Posterior vena cava (tissue), 2 donors: ENCODE results near the gene CEP164. TPM values are rescaled to one million over a fixed set of nuclear protein-coding genes. Genes with fewer than 3 reads are reported as not detected.
A peak's percentile ranks its signal among the peaks of the same experiment; 100 is the strongest.
"Not testable (repeated sequence)": the region's sequence is repeated elsewhere in the genome, so short reads cannot be mapped to it uniquely, and the experiment has no call there.

ENCODE experiments used
- DNase-seq: peaks from one replicate; pipeline ENCODE4 v3.0.0-alpha.2; 2020; ENCODE audit warnings: low spot score
- intact Hi-C, 2 donors: fragments of 100-400 bp; cut with DNase I; formaldehyde crosslinking; loops; one replicate each; pipeline versions ENCODE4 v1.14.1 to v1.14.2; 2022 to 2023
- total RNA-seq, 2 donors: library from RNA; stranded (reverse); fragmentation: NEBNext Ultra II Directional; extraction: Animal tissue kit (Norgen Biotek cat#: 25700); gene quantifications; one replicate each; pipeline ENCODE4 v1.2.1, GENCODE V29; 2021
- donor health status: DM: yes; HTN: yes; CAD: no.
- donor health status: DM: yes; HTN: yes; CAD: no.

The CEP164 gene
- total RNA-seq, 2 donors from 2014 or later: 23.1 to 28.2 TPM

DNA sequence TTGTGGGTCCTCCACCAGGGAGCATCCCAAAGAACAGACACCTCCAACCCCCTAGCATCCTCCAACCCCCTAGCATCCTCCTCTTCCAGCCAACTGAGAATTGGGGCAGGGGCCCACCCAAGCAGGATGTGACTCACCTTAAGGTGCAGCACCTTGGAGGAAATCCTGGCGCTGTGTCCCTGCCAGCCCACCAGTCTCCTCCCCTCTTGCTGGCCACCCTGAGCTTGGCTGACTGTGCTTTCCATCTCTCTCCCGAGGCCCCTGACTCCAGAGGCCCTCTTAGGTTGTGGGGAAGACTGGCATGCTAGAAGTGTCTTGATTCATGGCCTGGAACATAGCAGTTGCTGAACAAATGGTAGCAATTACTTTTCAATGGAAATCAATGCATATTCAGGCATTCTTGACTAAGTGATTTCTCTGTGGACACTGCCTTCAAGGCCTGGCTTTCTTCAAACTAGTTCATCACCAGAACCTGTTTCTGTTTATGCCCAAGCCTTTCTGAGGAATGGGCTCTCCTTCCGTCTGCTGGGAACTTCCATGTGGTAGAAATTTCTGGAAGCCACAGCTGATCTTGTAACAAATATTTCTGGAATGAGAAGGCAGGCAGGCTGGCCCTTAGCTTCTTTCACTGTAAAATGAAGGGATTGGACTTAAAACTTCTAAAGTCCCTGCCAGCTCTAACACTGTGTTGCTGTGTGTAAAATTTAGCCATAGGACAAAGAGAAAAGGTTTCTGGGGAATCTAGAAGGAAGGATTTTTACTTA, 60.5 kb downstream of the CEP164 start:
- intact Hi-C loops: no loop called here
- peak; percentile 15 for DNase-seq

DNA sequence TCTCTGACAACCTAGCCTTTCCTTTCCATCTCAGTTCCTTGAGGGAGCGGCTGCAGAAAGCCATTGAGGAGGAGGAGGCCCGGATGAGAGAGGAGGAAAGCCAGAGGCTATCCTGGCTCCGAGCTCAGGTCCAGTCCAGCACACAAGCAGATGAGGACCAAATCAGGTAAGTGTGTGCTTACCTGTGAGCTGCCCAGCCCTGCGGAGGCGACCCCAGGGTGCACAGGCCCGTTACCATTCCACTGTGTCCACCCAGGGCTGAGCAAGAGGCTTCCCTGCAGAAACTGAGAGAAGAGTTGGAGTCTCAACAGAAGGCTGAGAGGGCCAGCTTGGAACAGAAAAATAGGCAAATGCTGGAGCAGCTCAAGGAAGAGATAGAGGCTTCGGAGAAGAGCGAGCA, 63.1 kb downstream of the CEP164 start:
- DNase-seq: no peak
- intact Hi-C loops: no loop called here

DNA sequence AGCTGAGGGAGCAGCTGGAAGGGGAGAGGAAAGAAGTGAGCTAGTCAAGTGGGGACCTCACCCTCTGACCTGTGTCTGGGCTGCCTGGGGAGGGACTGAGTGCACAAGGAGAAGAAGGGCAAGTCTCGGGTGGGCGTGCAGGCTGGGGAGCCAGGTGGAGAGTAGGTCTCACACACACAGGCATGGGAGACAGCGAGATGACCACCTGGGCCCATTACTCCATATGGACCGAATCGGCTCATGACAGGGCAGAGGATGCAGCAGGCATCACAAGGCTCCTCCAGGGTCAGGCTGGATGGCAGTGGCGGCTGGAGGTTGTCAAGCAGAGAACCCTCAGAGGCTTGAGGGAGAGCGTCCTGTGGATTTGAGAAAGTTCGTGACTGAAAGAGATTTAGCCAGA, 63.5 kb downstream of the CEP164 start:
- DNase-seq: peak; percentile 75
- intact Hi-C loops: no loop called here

DNA sequence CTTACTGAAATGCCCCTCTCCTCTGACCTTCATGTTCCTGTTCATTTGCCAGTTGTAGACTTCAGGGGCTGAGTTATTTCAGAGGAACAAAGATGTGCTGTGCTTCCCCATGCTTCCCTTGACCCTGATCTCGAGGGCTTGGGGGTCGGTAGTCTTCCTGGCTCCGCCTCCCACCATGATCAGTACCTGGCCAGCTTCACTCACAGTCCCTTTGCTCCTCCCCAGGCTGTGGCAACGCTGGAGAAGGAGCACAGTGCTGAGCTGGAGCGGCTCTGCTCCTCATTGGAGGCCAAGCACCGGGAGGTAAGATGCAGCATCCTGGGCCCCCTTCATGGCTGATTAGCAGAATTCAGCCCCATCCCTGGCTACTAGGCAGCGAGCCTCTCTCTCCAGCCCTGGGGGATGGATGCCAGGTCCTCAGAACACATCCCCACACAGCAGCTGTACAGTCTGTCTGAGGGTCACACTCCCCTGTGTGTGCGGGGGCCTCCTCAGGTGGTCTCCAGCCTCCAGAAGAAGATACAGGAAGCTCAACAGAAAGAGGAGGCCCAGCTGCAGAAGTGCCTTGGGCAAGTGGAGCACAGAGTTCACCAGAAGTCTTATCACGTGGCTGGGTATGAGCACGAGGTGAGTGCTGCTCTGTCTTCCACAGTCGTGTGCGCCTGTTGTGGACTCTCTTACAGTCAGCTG, 64.5 kb downstream of the CEP164 start:
- DNase-seq: peak; percentile 57
- intact Hi-C loops: no loop called here

GRCh38 chr11:117392979-117393378, 65.3 kb downstream of the CEP164 start:
- peak; percentile 55 for DNase-seq
- intact Hi-C loops: no loop called here

DNA sequence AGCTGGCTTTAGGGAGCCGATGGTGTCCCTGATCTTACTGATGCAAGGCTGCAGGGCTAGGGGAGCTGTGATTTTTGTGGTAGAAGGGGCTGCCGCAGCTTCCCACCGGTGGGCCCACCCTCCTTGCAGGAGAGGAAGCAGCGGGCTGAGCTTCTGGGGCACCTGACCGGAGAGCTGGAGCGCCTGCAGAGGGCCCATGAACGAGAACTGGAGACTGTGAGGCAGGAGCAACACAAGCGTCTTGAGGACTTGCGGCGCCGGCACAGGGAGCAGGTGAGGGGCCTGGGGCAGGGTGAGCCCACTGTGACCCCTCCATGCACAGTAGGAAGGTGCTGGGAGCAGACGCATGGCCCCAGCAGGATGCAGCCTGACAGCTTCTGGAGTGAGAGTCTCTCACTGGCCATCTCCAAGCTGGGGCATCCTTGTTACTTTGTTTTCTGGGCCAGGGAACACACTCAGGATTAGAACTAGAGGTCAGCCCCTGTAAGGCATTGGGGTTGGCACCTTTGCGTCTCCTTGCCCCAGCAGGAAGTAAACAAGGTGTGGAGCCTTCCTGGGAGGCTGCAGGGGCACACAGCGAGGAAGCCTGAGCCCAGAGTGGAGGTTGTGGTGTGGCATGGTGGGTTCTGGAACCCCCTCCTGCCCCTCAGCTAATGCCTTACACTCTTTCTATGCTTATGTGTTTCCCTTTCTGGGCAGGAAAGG, 66.7 kb downstream of the CEP164 start:
- DNase-seq: peak; percentile 68
- intact Hi-C loops: no loop called here

DNA sequence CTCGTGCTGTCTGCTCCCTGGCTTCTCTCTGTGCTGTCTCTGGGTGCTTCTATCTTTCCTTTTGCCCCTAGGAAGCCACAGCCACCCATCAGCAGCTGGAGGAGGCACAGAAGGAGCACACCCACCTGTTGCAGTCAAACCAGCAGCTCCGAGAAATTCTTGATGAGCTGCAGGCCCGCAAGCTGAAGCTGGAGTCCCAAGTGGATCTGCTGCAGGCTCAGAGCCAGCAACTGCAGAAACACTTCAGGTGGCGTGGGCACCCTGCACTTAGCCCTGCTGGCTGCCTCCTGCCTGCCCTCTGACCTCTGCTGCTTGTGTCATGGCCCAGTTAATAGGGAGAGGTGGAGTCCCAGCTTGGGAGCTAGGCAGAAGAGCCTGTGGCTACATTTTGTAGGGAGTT, 67.8 kb downstream of the CEP164 start:
- peak; percentile 25 for DNase-seq
- intact Hi-C loops: no loop called here

DNA sequence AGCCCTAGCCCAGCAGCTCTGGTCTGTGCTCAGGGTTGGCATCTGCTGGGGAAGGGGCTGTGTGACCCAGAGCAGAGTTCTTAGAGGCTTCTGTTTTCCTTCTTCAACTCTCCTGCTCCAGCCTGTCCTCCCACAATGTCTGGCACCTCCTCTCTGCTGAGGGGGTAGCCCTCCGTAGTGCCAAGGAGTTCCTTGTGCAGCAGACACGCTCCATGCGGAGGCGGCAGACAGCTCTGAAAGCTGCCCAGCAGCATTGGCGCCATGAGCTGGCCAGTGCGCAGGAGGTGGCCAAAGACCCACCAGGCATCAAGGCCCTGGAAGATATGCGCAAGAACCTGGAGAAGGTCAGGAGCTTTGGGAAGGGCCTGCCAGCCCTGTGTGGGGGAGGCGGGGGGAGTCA, 69.3 kb downstream of the CEP164 start:
- intact Hi-C loops: no loop called here
- peak; percentile 72 for DNase-seq

DNA sequence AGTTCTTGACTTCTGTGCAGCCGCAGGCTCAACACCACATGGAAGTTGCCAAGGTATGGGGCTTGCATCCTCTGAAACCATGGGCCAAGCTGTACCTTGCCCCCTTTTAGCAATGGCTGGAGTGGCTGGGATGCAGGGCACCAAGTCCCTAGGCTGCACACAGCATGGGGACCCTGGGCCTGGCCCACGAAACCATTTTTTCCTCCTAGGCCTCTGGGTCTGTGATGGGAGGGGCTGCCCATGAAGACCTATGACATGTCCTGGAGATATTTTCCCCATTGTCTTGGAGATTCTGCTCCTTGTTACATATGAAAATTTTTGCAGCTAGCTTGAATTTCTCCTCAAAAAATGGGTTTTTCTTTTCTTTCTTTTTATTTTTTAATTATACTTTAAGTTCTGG, 71.0 kb downstream of the CEP164 start:
- DNase-seq: peak; percentile 38
- intact Hi-C loops: not testable (repeated sequence)

DNA sequence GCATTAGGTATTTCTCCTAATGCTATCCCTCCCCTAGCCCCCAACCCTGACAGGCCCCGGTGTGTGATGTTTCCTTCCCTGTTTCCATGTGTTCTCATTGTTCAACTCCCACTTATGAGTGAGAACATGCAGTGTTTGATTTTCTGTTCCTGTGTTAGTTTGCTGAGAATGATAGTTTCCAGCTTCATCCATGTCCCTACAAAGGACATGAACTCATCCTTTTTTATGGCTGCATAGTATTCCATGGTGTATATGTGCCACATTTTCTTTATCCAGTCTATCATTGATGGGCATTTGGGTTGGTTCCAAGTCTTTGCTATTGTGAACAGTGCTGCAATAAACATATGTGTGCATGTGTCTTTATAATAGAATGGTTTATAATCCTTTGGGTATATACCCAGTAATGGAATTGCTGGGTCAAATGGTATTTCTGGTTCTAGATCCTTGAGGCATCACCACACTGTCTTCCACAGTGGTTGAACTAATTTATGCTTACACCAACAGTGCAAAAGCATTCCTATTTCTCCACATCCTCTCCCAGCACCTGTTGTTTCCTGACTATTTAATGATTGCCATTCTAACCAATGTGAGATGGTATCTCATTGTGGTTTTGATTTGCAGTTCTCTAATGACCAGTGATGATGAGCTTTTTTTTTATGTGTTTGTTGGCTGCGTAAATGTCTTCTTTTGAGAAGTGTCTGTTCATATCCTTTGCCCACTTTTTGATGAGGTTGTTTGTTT, 71.6 kb downstream of the CEP164 start:
- intact Hi-C loops: not testable (repeated sequence)
- peak; percentile 11 for DNase-seq

DNA sequence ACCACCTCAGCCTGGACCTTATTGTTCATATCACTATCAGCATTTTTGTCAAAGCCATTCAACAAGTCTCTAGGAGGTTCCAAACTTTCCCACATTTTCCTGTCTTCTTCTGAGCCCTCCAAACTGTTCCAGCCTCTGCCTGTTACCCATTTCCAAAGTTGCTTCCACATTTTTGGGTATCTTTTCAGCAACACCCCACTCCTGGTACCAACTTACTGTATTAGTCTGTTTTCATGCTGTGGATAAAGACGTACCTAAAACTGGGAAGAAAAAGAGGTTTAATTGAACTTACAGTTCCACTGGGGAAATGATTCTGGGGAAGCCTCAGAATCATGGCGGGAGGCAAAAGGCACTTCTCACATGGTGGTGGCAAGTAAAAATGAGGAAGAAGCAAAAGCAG, 78.2 kb downstream of the CEP164 start:
- intact Hi-C loops, DNase-seq: not testable (repeated sequence)

DNA sequence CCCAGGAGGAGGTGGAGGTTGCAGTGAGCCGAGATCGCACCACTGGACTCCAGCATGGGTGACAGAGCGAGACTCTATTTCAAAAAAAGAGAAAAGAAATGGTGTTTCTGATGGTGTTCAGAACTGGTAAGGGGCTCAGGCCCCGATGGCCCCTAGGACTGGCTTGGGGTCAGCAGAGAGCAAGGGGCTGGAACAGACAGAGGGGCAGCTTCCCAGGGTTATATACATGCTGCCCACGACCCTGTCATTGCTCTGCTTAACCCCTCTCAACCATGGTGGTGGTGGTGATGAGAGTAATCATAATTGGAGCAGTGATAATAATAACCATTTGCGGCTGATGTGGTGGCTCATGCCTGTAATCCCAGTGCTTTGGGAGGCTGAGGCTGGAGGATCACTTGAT, 79.4 kb downstream of the CEP164 start:
- intact Hi-C loops: no loop called here
- DNase-seq: peak; percentile 61

DNA sequence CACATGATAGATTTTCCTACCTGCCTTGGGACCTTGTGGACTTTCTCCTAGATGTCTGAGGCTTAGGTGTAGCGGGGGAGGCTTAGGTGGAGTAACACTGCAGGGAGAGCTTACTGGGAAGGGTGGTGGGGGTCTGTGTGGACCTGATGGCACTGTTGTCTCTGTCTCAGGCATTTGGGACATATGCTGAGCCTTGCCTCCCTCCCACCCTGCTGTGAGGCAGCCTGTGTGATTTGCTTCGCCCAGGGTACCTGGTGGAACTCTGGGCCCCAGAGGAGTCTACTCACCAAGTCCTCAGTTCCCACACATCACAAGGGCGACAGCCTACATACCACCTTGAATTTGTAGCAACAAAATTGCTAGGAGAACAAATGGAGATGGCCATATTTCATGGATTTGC, 80.7 kb downstream of the CEP164 start:
- intact Hi-C loops: no loop called here
- peak; percentile 58 for DNase-seq

DNA sequence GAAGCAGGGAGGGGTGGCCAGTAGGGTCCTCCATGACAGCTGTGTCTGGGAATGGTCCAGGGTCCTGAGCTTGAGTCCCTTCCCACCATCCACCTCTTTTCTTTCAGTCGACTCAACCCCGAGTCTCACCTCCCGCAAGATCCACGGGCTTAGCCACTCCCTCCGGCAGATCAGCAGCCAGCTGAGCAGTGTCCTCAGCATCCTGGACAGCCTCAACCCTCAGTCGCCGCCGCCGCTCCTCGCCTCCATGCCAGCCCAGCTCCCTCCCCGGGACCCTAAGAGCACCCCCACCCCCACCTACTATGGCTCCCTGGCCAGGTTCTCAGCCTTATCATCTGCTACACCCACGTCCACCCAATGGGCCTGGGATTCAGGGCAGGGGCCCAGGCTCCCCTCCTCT, 81.9 kb downstream of the CEP164 start:
- peak; percentile 63 for DNase-seq
- intact Hi-C loops: no loop called here

- intact Hi-C loops: no loop called here
- no peak for DNase-seq
Measured at GRCh38 chr11:117410238-117410637, 82.6 kb downstream of the CEP164 start.

DNA sequence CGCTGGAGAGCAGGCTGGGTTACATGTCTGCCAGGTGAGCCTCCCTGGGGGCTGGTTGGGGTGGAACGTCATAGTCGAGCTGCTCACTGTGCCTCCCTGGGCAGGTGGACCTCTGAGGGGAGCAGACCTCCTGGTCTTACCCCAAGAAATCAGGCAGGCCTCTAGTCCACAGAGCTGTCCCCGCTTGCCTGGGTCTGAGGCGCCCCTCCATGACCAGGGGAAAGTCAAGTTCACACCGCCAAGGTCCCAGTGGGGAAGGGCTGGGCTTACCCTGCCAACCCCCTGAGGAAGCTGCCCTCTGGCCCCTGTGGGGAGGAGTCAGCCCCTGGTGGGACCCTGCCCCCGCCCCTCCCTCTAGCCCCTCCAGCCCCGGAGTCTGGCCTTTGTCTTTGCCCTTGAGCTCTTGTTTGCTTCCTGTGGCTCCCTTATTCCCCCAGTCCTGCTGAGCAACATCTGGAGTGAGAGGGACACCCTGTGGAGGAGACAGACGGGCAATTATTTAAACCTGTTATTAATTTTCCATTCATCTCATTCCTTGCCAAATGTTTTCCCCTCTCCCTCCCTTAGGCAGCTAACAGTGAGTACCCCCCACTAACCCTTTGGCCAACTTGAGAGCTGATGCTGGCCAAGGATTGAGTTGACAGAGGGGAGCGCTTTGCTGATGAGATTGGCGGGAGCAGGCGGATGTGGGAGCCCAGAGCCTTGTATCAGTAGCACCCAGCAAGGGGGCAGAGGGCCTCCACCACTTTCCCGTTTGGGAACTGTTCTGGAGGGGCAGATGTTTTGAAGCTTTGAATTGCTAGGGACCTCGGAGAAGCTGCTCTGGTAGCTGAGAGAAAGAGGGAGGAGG, 83.4 kb downstream of the CEP164 start:
- intact Hi-C loops: no loop called here
- peak; percentile 54 for DNase-seq

DNA sequence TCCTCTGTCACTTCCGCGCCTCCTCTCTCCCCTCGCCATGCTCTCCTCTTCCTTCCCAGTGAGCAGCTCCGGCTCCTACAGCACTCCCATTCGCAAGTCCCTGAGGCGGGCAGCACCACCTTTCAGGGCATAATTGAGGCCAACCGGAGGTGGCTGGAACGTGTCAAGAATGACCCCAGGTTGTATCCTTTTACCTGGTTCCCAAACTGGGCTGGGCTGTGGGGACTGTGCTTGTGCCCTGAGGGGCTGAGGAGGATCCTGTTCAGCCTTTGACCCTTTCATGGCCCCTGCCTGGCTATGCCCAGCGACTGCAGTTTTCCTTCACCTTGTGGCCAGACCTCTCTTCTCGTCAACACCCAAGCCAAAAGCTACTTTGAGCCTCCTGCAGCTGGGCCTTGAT, 84.1 kb downstream of the CEP164 start:
- DNase-seq: peak; percentile 41
- intact Hi-C loops: no loop called here

DNA sequence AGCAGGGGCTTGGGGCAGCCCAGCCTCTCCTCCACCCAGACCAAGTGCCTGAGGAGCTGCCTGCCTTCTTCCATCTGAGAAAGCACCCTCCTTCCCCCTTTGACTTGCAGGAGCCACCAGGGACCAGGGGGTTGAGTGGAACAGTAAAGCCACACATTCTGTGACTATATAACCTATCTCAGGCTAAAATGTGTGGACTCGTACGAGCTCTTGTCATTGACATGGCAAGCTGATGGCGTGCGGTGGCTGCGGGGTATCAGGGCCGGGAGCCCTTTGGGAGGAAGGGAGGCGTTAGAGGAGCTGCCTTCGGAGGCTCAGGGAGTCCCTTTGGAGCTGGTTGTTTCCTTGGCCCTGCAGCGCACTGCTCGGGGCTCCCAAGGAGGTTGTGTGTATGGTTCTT, 84.5 kb downstream of the CEP164 start:
- peak; percentile 67 for DNase-seq
- intact Hi-C loops: no loop called here
